ENCODE measurements around the gene KIAA1328. TPM values are rescaled to one million over a fixed set of nuclear protein-coding genes. Genes with fewer than 3 reads are reported as not detected.

Gene KIAA1328
- total RNA-seq, 6 experiments from 2014 or later, result 2.0 to 4.5 (median 2.9) TPM

GRCh38 chr18:36917907-36918306 lies 89.0 kb downstream of the KIAA1328 start:
- H3K9me3 ChIP-seq, result no peaks in the 10 kb centered on the region
- intact Hi-C loops (cut with DNase I), result no loop called here
- H3K36me3 ChIP-seq, result no peaks in the 10 kb centered on the region
- 79% methylated on average over 3 of the region's 3 CpGs for WGBS (ENCODE audit: insufficient coverage, low coverage, low lambda C conversion rate, missing lambda C conversion rate)
- no peaks in the 10 kb centered on the region for H3K4me1 ChIP-seq
- DNase-seq (no peak), ATAC-seq (no peak)
- H3K27ac ChIP-seq, result no peak overlapping the region
- H3K27me3 ChIP-seq, result no peaks in the 10 kb centered on the region
- no peak overlapping the region for H3K4me3 ChIP-seq
- TF ChIP-seq POLR2A (IDR thresholded peaks at IDR 0.05) (no peak), CTCF (IDR thresholded peaks at IDR 0.05) (no peak)

GRCh38 chr18:36929601-36930000 lies 100.7 kb downstream of the KIAA1328 start:
- intact Hi-C loops (cut with DNase I), result no loop called here
- TF ChIP-seq CTCF (IDR thresholded peaks at IDR 0.05), result no peak
- TF ChIP-seq POLR2A (IDR thresholded peaks at IDR 0.05), result no peak

GRCh38 chr18:36931106-36931505 lies 102.2 kb downstream of the KIAA1328 start:
- 70% methylated on average over 2 of the region's 4 CpGs for WGBS (ENCODE audit: insufficient coverage, low coverage, low lambda C conversion rate, missing lambda C conversion rate)
- H3K27ac ChIP-seq, result no peak overlapping the region
- no peak for DNase-seq
- intact Hi-C loops (cut with DNase I), result no loop called here
- TF ChIP-seq CTCF (IDR thresholded peaks at IDR 0.05) (no peak), POLR2A (IDR thresholded peaks at IDR 0.05) (no peak)
- no peaks in the 10 kb centered on the region for H3K4me1 ChIP-seq
- no peak overlapping the region for H3K4me3 ChIP-seq
- H3K27me3 ChIP-seq, result no peaks in the 10 kb centered on the region
- no peaks in the 10 kb centered on the region for H3K9me3 ChIP-seq
- ATAC-seq, result no peak
- H3K36me3 ChIP-seq, result no peaks in the 10 kb centered on the region

More at GRCh38 chr18:36929601-36930000, 100.7 kb downstream of the KIAA1328 start:
- no peaks in the 10 kb centered on the region for H3K9me3 ChIP-seq
- H3K27me3 ChIP-seq, result no peaks in the 10 kb centered on the region
- WGBS (ENCODE audit: insufficient coverage, low coverage, low lambda C conversion rate, missing lambda C conversion rate), result 86% methylated on average over 2 of the region's 2 CpGs
- ATAC-seq, result no peak
- H3K4me1 ChIP-seq, result no peaks in the 10 kb centered on the region
- H3K36me3 ChIP-seq, result no peaks in the 10 kb centered on the region
- H3K4me3 ChIP-seq, result no peak overlapping the region
- no peak overlapping the region for H3K27ac ChIP-seq
- no peak for DNase-seq

- Histone ChIP-seq H3K9me3 (peaks cover 0 to 2% (median 0%) of the 10 kb centered on the region in 4 donors), H3K4me1 (no peaks in the 10 kb centered on the region), H3K27me3 (no peaks in the 10 kb centered on the region), H3K4me3 (no peak overlapping the region), H3K27ac (no peak overlapping the region), H3K36me3 (no peaks in the 10 kb centered on the region)
- ATAC-seq (no peak), DNase-seq (no peak)
- TF ChIP-seq CTCF (IDR thresholded peaks at IDR 0.05) (no peak), POLR2A (IDR thresholded peaks at IDR 0.05) (no peak)
- no CpG with 5 or more reads among the region's 2 CpGs for WGBS (ENCODE audit: insufficient coverage, low coverage, low lambda C conversion rate, missing lambda C conversion rate)
- intact Hi-C loops (cut with DNase I), result no loop called here
Observed at GRCh38 chr18:36933552-36933951, 104.6 kb downstream of the KIAA1328 start.

- 63% methylated on average over 1 of the region's 1 CpG for WGBS (ENCODE audit: insufficient coverage, low coverage, low lambda C conversion rate, missing lambda C conversion rate)
- Histone ChIP-seq H3K27me3 (no peaks in the 10 kb centered on the region), H3K4me1 (no peaks in the 10 kb centered on the region), H3K27ac (no peak overlapping the region), H3K9me3 (peaks cover 0 to 4% (median 0%) of the 10 kb centered on the region in 4 donors), H3K4me3 (no peak overlapping the region), H3K36me3 (no peaks in the 10 kb centered on the region)
- DNase-seq, result no peak
- TF ChIP-seq CTCF (IDR thresholded peaks at IDR 0.05) (no peak), POLR2A (IDR thresholded peaks at IDR 0.05) (no peak)
- intact Hi-C loops (cut with DNase I), result no loop called here
- ATAC-seq, result no peak
Observed at GRCh38 chr18:36934884-36935283, 106.0 kb downstream of the KIAA1328 start.

All from right lobe of liver (tissue), 6 donors.